Measurements from ENCODE around the gene NCOA1.

- TF ChIP-seq POLR2A (IDR thresholded peaks at IDR 0.05), result no peak
- TF ChIP-seq, protein P1, sequence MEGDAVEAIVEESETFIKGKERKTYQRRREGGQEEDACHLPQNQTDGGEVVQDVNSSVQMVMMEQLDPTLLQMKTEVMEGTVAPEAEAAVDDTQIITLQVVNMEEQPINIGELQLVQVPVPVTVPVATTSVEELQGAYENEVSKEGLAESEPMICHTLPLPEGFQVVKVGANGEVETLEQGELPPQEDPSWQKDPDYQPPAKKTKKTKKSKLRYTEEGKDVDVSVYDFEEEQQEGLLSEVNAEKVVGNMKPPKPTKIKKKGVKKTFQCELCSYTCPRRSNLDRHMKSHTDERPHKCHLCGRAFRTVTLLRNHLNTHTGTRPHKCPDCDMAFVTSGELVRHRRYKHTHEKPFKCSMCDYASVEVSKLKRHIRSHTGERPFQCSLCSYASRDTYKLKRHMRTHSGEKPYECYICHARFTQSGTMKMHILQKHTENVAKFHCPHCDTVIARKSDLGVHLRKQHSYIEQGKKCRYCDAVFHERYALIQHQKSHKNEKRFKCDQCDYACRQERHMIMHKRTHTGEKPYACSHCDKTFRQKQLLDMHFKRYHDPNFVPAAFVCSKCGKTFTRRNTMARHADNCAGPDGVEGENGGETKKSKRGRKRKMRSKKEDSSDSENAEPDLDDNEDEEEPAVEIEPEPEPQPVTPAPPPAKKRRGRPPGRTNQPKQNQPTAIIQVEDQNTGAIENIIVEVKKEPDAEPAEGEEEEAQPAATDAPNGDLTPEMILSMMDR (IDR thresholded peaks at IDR 0.05), result no peak
Measured at GRCh38 chr2:24774373-24774772, 283.3 kb downstream of the NCOA1 start.
